Suprapubic skin (tissue), 4 donors: ENCODE measurements around the gene CALML6. TPM values are rescaled to one million over a fixed set of nuclear protein-coding genes. Genes with fewer than 3 reads are reported as not detected.

Experiments
- DNase-seq, 2 donors: peaks; one replicate each; pipeline ENCODE4 v3.0.0-alpha.2; 2019; ENCODE audit warnings: low spot score in 2 of 2
- H3K27ac ChIP-seq: fragments of 200-600 bp; sonication (generic); one replicate; pipeline ENCODE4 v1.5.1; 2019
- H3K27me3 ChIP-seq: fragments of 200-600 bp; sonication (generic); one replicate; pipeline ENCODE4 v1.5.1; 2019
- H3K36me3 ChIP-seq: fragments of 200-600 bp; sonication (generic); one replicate; pipeline ENCODE4 v1.5.1; 2019
- H3K4me1 ChIP-seq: fragments of 200-600 bp; sonication (generic); one replicate; pipeline ENCODE4 v1.5.1; 2019
- H3K4me3 ChIP-seq: fragments of 200-600 bp; sonication (generic); one replicate; pipeline ENCODE4 v1.5.1; 2019; ENCODE audit warnings: mild to moderate bottlenecking
- H3K9me3 ChIP-seq: fragments of 200-600 bp; sonication (generic); one replicate; pipeline ENCODE4 v1.5.1; 2019
- CTCF ChIP-seq, 2 donors: fragments of 200-600 bp in 1 of 2; fragments of 450-650 bp in 1 of 2; sonication (generic) in 1 of 2; IDR thresholded peaks; one replicate each; pipeline ENCODE4 v1.5.1; 2016 to 2019; ENCODE audit warnings: antibody characterized with exemption in 2 of 2, mild to moderate bottlenecking in 1 of 2, moderate library complexity in 1 of 2
- EP300 ChIP-seq: sonication (generic); formaldehyde crosslinking; IDR thresholded peaks from one replicate; pipeline ENCODE4 v1.6.1; 2017; ENCODE audit warnings: antibody characterized with exemption
- POLR2A ChIP-seq, 2 donors: fragments of 450-650 bp; IDR thresholded peaks; one replicate each; pipeline ENCODE4 v1.6.1; 2017; ENCODE audit warnings: antibody characterized with exemption in 2 of 2, mild to moderate bottlenecking in 2 of 2, moderate library complexity in 2 of 2
- POLR2AphosphoS5 ChIP-seq, 3 donors: sonication (generic); formaldehyde crosslinking; IDR thresholded peaks; one replicate each; pipeline ENCODE4 v1.6.1; 2017; ENCODE audit warnings: antibody characterized with exemption in 3 of 3
- WGBS: methylation state at CpG from one replicate; pipeline ENCODE4 v1.1.5; 2018; 5-methylcytosine and 5-hydroxymethylcytosine counted together
- total RNA-seq, 4 donors: library from RNA; depleted of rRNA; stranded (reverse); fragments of >200 nt; gene quantifications; one replicate each; pipeline ENCODE4 v1.1.0, GENCODE V29; 2016

The CALML6 gene
- total RNA-seq, 4 donors from 2014 or later: 0.30 to 3.3 (median 0.81) TPM; not detected in 1

- DNase-seq: peak in 1 of 2 donors; percentile 62
- Histone ChIP-seq H3K9me3 (no peaks in the 10 kb centered on the region), H3K4me3 (no peak overlapping the region), H3K27ac (no peak overlapping the region), H3K27me3 (no peaks in the 10 kb centered on the region), H3K36me3 (no peaks in the 10 kb centered on the region), H3K4me1 (peaks cover 39% of the 10 kb centered on the region)
- no peak for TF ChIP-seq POLR2A (IDR thresholded peaks at IDR 0.05)
- TF ChIP-seq POLR2AphosphoS5 (IDR thresholded peaks at IDR 0.05): no peak
- TF ChIP-seq CTCF (IDR thresholded peaks at IDR 0.05): no peak
- TF ChIP-seq EP300: no peak
- WGBS: 83% methylated on average over 13 of the region's 23 CpGs
These were observed 1.1 kb downstream of the CALML6 start for GRCh38 chr1:1915911-1916840.

GRCh38 chr1:1916851-1917251, 1.8 kb downstream of the CALML6 start:
- Histone ChIP-seq H3K27ac (no peak overlapping the region), H3K36me3 (no peaks in the 10 kb centered on the region), H3K9me3 (no peaks in the 10 kb centered on the region), H3K4me3 (no peak overlapping the region), H3K4me1 (peaks cover 39% of the 10 kb centered on the region), H3K27me3 (no peaks in the 10 kb centered on the region)
- peak in 1 of 2 donors; percentile 62 for DNase-seq
- WGBS: 70% methylated on average over 19 of the region's 19 CpGs
- TF ChIP-seq POLR2A (IDR thresholded peaks at IDR 0.05): no peak
- TF ChIP-seq POLR2AphosphoS5 (IDR thresholded peaks at IDR 0.05): no peak
- no peak for TF ChIP-seq EP300
- TF ChIP-seq CTCF (IDR thresholded peaks at IDR 0.05): no peak

GRCh38 chr1:1917304-1917976, 2.4 kb downstream of the CALML6 start:
- Histone ChIP-seq H3K4me3 (no peak overlapping the region), H3K4me1 (peaks cover 39% of the 10 kb centered on the region), H3K36me3 (no peaks in the 10 kb centered on the region), H3K27me3 (no peaks in the 10 kb centered on the region), H3K27ac (no peak overlapping the region), H3K9me3 (no peaks in the 10 kb centered on the region)
- DNase-seq: peak in 1 of 2 donors; percentile 64
- 91% methylated on average over 11 of the region's 14 CpGs for WGBS
- TF ChIP-seq CTCF (IDR thresholded peaks at IDR 0.05) (no peak), POLR2A (IDR thresholded peaks at IDR 0.05) (no peak), POLR2AphosphoS5 (IDR thresholded peaks at IDR 0.05) (no peak), EP300 (no peak)

- H3K4me3 ChIP-seq: peak overlapping the region; percentile 63
- peak in 1 of 2 donors; percentile 63 for DNase-seq
- no peaks in the 10 kb centered on the region for H3K27me3 ChIP-seq
- no peaks in the 10 kb centered on the region for H3K36me3 ChIP-seq
- no peaks in the 10 kb centered on the region for H3K9me3 ChIP-seq
- peaks cover 39% of the 10 kb centered on the region for H3K4me1 ChIP-seq
- WGBS: 66% methylated on average over 16 of the region's 46 CpGs
- no peak for TF ChIP-seq POLR2A (IDR thresholded peaks at IDR 0.05)
- no peak overlapping the region for H3K27ac ChIP-seq
These were observed 3.2 kb downstream of the CALML6 start for GRCh38 chr1:1917995-1918900.

GRCh38 chr1:1918901-1919303, 3.8 kb downstream of the CALML6 start, which contains the start of gene TMEM52:
TMEM52 (minus strand) TSS chr1:1919279; CDS start chr1:1919265, 14 bp downstream.
- Histone ChIP-seq H3K27ac (peak within 1 kb of the TSS; percentile 43), H3K4me3 (peak within 1 kb of the TSS; percentile 63)
- no peak for TF ChIP-seq POLR2A (IDR thresholded peaks at IDR 0.05)
- TF ChIP-seq EP300: no peak
- no peak for TF ChIP-seq POLR2AphosphoS5 (IDR thresholded peaks at IDR 0.05)
- no peak for TF ChIP-seq CTCF (IDR thresholded peaks at IDR 0.05)

More at GRCh38 chr1:1918901-1919303, 3.8 kb downstream of the CALML6 start, which contains the start of gene TMEM52:
- H3K27me3 ChIP-seq: no peaks in the 10 kb centered on the region
- no peaks in the 10 kb centered on the region for H3K9me3 ChIP-seq
- H3K4me1 ChIP-seq: peaks cover 43% of the 10 kb centered on the region
- no peak for DNase-seq
- no peaks in the 10 kb centered on the region for H3K36me3 ChIP-seq
- WGBS: under 1% methylated on average over 19 of the region's 44 CpGs
